GM12801 (cell line): ENCODE measurements around the gene HEY2.

ENCODE experiments used
- CTCF ChIP-seq: IDR thresholded peaks from one replicate; pipeline ENCODE4 v1.5.1; 2011; ENCODE audit warnings: control low read depth; ENCODE audit not compliant: insufficient read length; ENCODE audit errors: extremely low read depth

Gene HEY2

GRCh38 chr6:125780540-125781313 lies 31.3 kb downstream of the HEY2 start:
- TF ChIP-seq CTCF = no peak

DNA sequence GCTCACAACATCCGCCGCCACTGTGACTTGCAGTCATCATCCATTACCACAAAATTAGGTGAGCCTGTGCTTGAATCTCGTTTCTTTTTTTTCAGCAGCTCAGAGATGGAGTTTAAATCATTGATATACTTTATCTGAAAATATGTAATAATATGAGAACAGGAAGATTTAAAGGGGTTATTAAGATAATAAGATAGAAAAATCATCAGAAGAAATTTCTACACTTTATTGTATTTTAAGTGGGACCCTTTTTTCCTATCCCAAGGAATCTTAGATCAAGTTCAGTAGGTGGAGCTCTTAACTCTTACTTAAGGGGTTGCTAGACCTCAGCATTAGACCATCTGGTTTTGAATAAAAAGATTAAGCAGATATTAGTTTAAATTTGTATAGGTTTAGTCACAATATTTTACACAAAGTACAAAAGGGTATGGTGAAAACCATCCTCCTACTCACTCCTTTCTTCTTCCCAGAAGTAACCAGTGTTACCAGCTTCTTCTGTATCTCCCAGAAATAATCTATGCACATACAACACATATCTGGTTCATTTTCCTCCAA lies 32.0 kb downstream of the HEY2 start:
- TF ChIP-seq CTCF = no peak

- no peak for TF ChIP-seq CTCF
Observed at GRCh38 chr6:125784365-125784764, 34.9 kb downstream of the HEY2 start.

- TF ChIP-seq CTCF = no peak
Observed at GRCh38 chr6:125787791-125788190, 38.4 kb downstream of the HEY2 start.

GRCh38 chr6:125789167-125789566 lies 39.7 kb downstream of the HEY2 start:
- no peak for TF ChIP-seq CTCF

GRCh38 chr6:125789576-125790357 lies 40.3 kb downstream of the HEY2 start:
- TF ChIP-seq CTCF = no peak

DNA sequence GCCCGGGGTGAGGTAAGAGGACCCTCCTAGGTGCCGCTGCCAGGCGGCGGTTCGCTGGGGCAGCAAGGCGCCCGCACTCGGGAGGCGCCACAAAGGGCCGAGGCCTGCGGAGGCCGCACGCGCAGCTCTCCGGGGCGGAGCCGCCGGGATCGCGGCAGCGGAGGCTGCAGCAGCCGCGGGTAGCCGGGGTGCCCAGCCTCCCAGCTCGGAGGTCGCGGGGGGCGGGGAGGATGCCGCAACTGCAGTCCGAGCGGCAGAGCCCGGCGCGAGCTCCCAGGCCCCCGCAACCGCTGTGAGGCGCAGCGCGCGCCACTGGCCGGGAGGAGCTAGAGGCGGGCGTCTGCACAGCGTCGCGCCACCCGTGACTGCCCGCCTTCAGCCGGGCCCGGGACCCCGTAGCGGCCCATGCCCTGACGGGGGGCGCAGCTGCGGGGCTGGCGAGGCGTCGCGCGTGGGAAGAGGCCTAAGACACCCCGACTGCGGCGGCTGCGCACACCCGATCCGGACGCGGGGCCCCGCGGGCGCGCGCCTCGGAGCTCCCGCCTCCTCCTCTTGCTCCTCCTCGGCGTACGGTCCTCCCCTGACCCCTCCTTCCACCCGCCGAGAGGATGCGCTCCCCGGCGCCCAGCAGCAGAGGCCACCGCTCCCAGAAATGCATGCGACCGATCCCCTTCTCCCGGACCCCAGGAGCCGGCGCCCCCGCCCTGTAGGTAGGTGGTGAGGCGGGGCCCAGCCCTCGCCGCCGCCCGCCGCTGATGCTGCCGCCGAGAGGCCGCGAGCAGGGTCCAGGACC lies 41.1 kb downstream of the HEY2 start, which contains the start of gene NCOA7:
Gene NCOA7 (plus strand): TSS at position 603 of the 793 bp plus-strand sequence. CDS start 24,395 bp downstream, outside the sequence.
- TF ChIP-seq CTCF = no peak
